NCI-H2196 (cell line): ENCODE measurements around the gene TAF12.
A peak's percentile ranks its signal among the peaks of the same experiment; 100 is the strongest.
"Not testable (repeated sequence)": the region's sequence is repeated elsewhere in the genome, so short reads cannot be mapped to it uniquely, and the experiment has no call there.

Source experiments
- DNase-seq: peaks from one replicate; lab custom pipeline; 2025; ENCODE audit not compliant: unreplicated experiment; lab: John Stamatoyannopoulos, UW

TAF12 gene

GRCh38 chr1:28645406-28645805, 2.5 kb upstream of the TAF12 start:
- not testable (repeated sequence) for DNase-seq

- DNase-seq: no peak
Observed at GRCh38 chr1:28644494-28644893, 1.6 kb upstream of the TAF12 start.

GRCh38 chr1:28642056-28642846, 616 bp downstream of the TAF12 start:
- no peak for DNase-seq

GRCh38 chr1:28640766-28641165, 2.1 kb downstream of the TAF12 start:
- no peak for DNase-seq

GRCh38 chr1:28632560-28632959, 10.3 kb downstream of the TAF12 start:
- no peak for DNase-seq

- DNase-seq: no peak
Observed at GRCh38 chr1:28631713-28632112, 11.2 kb downstream of the TAF12 start.

GRCh38 chr1:28613175-28613574, 29.7 kb downstream of the TAF12 start:
- no peak for DNase-seq

GRCh38 chr1:28606771-28607170, 36.1 kb downstream of the TAF12 start:
- no peak for DNase-seq

- no peak for DNase-seq
Observed at GRCh38 chr1:28604962-28605361, 37.9 kb downstream of the TAF12 start.

- no peak for DNase-seq
Observed at GRCh38 chr1:28604411-28604810, 38.5 kb downstream of the TAF12 start.

GRCh38 chr1:28602536-28603439, 40.1 kb downstream of the TAF12 start:
- peak; percentile 84 for DNase-seq

- peak; percentile 58 for DNase-seq
Observed at GRCh38 chr1:28601696-28602095, 41.2 kb downstream of the TAF12 start.

- DNase-seq: not testable (repeated sequence)
Observed at GRCh38 chr1:28596276-28596675, 46.6 kb downstream of the TAF12 start.

- DNase-seq: no peak
Observed at GRCh38 chr1:28595412-28596191, 47.3 kb downstream of the TAF12 start.

GRCh38 chr1:28594686-28595411, 48.0 kb downstream of the TAF12 start:
- DNase-seq: peak; percentile 76

GRCh38 chr1:28593988-28594356, 48.9 kb downstream of the TAF12 start:
- DNase-seq: not testable (repeated sequence)

- DNase-seq: no peak
Observed at GRCh38 chr1:28592321-28593071, 50.4 kb downstream of the TAF12 start.

GRCh38 chr1:28591708-28592320, 51.1 kb downstream of the TAF12 start, which contains the start of gene RAB42:
RAB42 (plus strand) TSS chr1:28592265; CDS start chr1:28592512, 247 bp downstream.
- DNase-seq: no peak
